K562 (cell line): ENCODE measurements around the gene SOWAHA. TPM values are rescaled to one million over a fixed set of nuclear protein-coding genes. Genes with fewer than 3 reads are reported as not detected.

Experiments
- GATAD2A ChIP-seq: fragments of 450-650 bp; IDR thresholded peaks from 2 replicates; pipeline ENCODE4 v1.6.1; 2017
- HIVEP1 ChIP-seq: fragments of 250-450 bp; sonication (Bioruptor Pico); IDR thresholded peaks from 2 replicates; pipeline ENCODE4 v1.4.0; 2020; ENCODE audit warnings: mild to moderate bottlenecking
- MED1 ChIP-seq: sonication (generic); formaldehyde crosslinking; IDR thresholded peaks from 2 replicates; pipeline ENCODE4 v1.8.1; 2023; ENCODE audit warnings: missing genetic modification reagents, borderline replicate concordance
- MYBL2 ChIP-seq, 2 experiments: fragments of 450-650 bp in 1 of 2; sonication (generic) in 1 of 2; formaldehyde crosslinking in 1 of 2; IDR thresholded peaks; 2 replicates each; pipeline versions ENCODE4 v1.6.1 to v1.8.1; 2017 to 2022; ENCODE audit warnings: borderline replicate concordance in 1 of 2, inconsistent platforms in 1 of 2, low read depth in 1 of 2, mild to moderate bottlenecking in 1 of 2, missing genetic modification reagents in 1 of 2, moderate library complexity in 1 of 2
- NBN ChIP-seq: fragments of 450-650 bp; IDR thresholded peaks from 2 replicates; pipeline ENCODE4 v1.6.1; 2016; ENCODE audit warnings: low read depth, mild to moderate bottlenecking
- RBM14 ChIP-seq: fragments of 200-400 bp; formaldehyde crosslinking; IDR thresholded peaks from 2 replicates; pipeline ENCODE4 v1.6.1; 2018; ENCODE audit warnings: low read depth, mild to moderate bottlenecking, low read length, moderate library complexity, borderline replicate concordance; ENCODE audit not compliant: insufficient read depth
- RFX7 ChIP-seq: fragments of 250-450 bp; sonication (Bioruptor Pico); IDR thresholded peaks from 2 replicates; pipeline ENCODE4 v1.5.1; 2021; ENCODE audit warnings: mild to moderate bottlenecking
- SIN3B ChIP-seq: fragments of 450-650 bp; IDR thresholded peaks from 2 replicates; pipeline ENCODE4 v1.6.1; 2017; ENCODE audit warnings: low read depth, mild to moderate bottlenecking, moderate library complexity
- SMAD4 ChIP-seq: fragments of 250-450 bp; sonication (Bioruptor Pico); conservative IDR thresholded peaks from 2 replicates; pipeline ENCODE4 v1.8.0; 2021; ENCODE audit warnings: inconsistent platforms, mild to moderate bottlenecking, moderate library complexity
- SREBF2 ChIP-seq: sonication (generic); formaldehyde crosslinking; IDR thresholded peaks from 2 replicates; pipeline ENCODE4 v1.4.0; 2020; ENCODE audit warnings: mild to moderate bottlenecking, missing genetic modification reagents
- STAT5B ChIP-seq: fragments of 250-450 bp; sonication (Bioruptor Pico); IDR thresholded peaks from 2 replicates; pipeline ENCODE4 v1.8.0; 2021; ENCODE audit warnings: mild to moderate bottlenecking, inconsistent platforms
- TEAD2 ChIP-seq: fragments of 450-650 bp; IDR thresholded peaks from 2 replicates; pipeline ENCODE4 v1.6.1; 2016; ENCODE audit warnings: missing genetic modification characterization, control low read depth, missing compliant biosample characterization
- ZNF121 ChIP-seq: sonication (generic); formaldehyde crosslinking; conservative IDR thresholded peaks from 2 replicates; pipeline ENCODE4 v1.8.0; 2022; ENCODE audit warnings: missing genetic modification reagents
- ZNF175 ChIP-seq: fragments of 200-800 bp; sonication (Bioruptor generic); IDR thresholded peaks from 2 replicates; pipeline ENCODE4 v1.6.1; 2016; ENCODE audit warnings: low read depth, mild to moderate bottlenecking, missing genetic modification characterization, missing compliant biosample characterization
- polyA plus RNA-seq, 8 experiments: library from polyadenylated mRNA; depleted of rRNA in 4 of 8; stranded (reverse) in 5 of 8; unstranded in 3 of 8; fragments of >200 nt; fragmentation: Nextera tagmentation in 2 of 8; fragmentation: Illumina TruSeq in 1 of 8; extraction: Ambion mirVana in 2 of 8; extraction: Trizol in 1 of 8; gene quantifications; 2 replicates each; pipeline versions ENCODE4 v1.2.1 to v1.2.3, GENCODE V29; 2011 to 2014; ENCODE audit warnings: inconsistent platforms in 1 of 8, missing spikeins in 1 of 8
- total RNA-seq, 7 experiments: library from RNA; depleted of rRNA in 6 of 7; stranded (reverse); fragments of >200 nt in 6 of 7; fragmentation: Illumina TruSeq in 2 of 7; extraction: Trizol in 2 of 7; gene quantifications; 2 replicates each; pipeline versions ENCODE4 v1.2.1 to v1.2.3, GENCODE V29; 2011 to 2021; ENCODE audit warnings: low replicate concordance in 1 of 7
- TF ChIP-seq, protein P1 (sequence below): sonication (generic); formaldehyde crosslinking; IDR thresholded peaks from 2 replicates; pipeline ENCODE4 v1.9.0; 2022; ENCODE audit warnings: mild to moderate bottlenecking, missing genetic modification reagents
- TF ChIP-seq, protein P2 (sequence below), 2 experiments: fragments of 450-650 bp in 1 of 2; sonication (generic) in 1 of 2; formaldehyde crosslinking in 1 of 2; IDR thresholded peaks; 2 replicates each; pipeline versions ENCODE4 v1.7.1 to v1.9.0; 2016 to 2022; ENCODE audit warnings: inconsistent platforms in 1 of 2, mild to moderate bottlenecking in 1 of 2, missing genetic modification reagents in 1 of 2
- TF ChIP-seq, protein P3 (sequence below): IDR thresholded peaks from 2 replicates; pipeline ENCODE4 v1.6.1; 2014; ENCODE audit warnings: antibody characterized with exemption

SOWAHA gene
- total and polyA plus RNA-seq, 9 of the 15 experiments (the other 6 are each of a cell fraction or from before 2014, with no cell fraction given) = not detected

DNA sequence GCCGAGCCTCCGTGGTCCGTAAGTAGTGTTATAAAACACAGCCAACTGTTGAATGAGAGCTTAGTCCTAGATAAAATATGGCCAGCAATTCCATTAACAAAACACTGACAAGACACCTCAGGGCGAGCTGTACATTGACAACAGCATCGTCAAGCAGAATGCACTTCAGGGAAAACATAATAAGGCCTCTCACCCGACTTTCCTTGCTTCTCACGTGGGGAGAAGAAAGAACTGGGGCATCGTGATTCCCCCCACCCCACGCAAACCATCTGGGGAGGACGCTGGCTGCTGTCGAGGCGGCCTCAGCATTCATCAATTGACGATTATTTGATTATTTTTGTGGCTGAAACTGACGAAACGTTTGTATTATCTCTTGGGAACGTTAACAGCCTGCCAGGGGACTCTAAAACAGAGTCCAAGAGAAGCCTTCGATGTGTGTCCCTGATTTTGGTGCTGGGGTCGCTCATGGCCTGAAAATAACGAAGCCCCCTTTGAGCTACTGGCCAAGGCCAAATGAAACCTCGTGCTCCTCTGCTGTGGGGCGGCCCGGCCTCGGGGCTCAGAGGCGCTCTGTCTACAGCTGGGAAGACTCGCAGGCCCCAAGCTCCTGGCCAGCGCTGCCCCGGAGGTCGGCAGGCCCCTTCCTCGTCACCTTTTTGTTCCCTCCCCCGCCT is 52.7 kb downstream of the SOWAHA start (continued):
- TF ChIP-seq, protein P1, sequence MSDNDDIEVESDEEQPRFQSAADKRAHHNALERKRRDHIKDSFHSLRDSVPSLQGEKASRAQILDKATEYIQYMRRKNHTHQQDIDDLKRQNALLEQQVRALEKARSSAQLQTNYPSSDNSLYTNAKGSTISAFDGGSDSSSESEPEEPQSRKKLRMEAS (CRISPR knock-in tag) = peak; percentile 89
- TF ChIP-seq MYBL2 (IDR thresholded peaks at IDR 0.05; ENCODE audit: low read depth) (no peak), MYBL2 (CRISPR knock-in tag; IDR thresholded peaks at IDR 0.05; ENCODE audit: borderline replicate concordance) (no peak), MED1 (CRISPR knock-in tag) (no peak), HIVEP1 (CRISPR knock-in tag) (no peak), SIN3B (no peak), SMAD4 (CRISPR knock-in tag) (peak; percentile 88), RFX7 (CRISPR knock-in tag) (no peak), ZNF175 (CRISPR knock-in tag) (peak; percentile 78; the same call in 1 of the 2 replicates), GATAD2A (0 out of 2 replicates have a peak, but pooled peaks have one; percentile 20), SREBF2 (no peak), ZNF121 (CRISPR knock-in tag) (no peak), STAT5B (CRISPR knock-in tag) (no peak), RBM14 (no peak), NBN (no peak; the same call in 1 of the 2 replicates), TEAD2 (tag) (no peak)
- TF ChIP-seq, protein P2, sequence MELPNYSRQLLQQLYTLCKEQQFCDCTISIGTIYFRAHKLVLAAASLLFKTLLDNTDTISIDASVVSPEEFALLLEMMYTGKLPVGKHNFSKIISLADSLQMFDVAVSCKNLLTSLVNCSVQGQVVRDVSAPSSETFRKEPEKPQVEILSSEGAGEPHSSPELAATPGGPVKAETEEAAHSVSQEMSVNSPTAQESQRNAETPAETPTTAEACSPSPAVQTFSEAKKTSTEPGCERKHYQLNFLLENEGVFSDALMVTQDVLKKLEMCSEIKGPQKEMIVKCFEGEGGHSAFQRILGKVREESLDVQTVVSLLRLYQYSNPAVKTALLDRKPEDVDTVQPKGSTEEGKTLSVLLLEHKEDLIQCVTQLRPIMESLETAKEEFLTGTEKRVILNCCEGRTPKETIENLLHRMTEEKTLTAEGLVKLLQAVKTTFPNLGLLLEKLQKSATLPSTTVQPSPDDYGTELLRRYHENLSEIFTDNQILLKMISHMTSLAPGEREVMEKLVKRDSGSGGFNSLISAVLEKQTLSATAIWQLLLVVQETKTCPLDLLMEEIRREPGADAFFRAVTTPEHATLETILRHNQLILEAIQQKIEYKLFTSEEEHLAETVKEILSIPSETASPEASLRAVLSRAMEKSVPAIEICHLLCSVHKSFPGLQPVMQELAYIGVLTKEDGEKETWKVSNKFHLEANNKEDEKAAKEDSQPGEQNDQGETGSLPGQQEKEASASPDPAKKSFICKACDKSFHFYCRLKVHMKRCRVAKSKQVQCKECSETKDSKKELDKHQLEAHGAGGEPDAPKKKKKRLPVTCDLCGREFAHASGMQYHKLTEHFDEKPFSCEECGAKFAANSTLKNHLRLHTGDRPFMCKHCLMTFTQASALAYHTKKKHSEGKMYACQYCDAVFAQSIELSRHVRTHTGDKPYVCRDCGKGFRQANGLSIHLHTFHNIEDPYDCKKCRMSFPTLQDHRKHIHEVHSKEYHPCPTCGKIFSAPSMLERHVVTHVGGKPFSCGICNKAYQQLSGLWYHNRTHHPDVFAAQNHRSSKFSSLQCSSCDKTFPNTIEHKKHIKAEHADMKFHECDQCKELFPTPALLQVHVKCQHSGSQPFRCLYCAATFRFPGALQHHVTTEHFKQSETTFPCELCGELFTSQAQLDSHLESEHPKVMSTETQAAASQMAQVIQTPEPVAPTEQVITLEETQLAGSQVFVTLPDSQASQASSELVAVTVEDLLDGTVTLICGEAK (IDR thresholded peaks at IDR 0.05) = no peak
- TF ChIP-seq, protein P2 (CRISPR knock-in tag; IDR thresholded peaks at IDR 0.05) = no peak
- TF ChIP-seq, protein P3, sequence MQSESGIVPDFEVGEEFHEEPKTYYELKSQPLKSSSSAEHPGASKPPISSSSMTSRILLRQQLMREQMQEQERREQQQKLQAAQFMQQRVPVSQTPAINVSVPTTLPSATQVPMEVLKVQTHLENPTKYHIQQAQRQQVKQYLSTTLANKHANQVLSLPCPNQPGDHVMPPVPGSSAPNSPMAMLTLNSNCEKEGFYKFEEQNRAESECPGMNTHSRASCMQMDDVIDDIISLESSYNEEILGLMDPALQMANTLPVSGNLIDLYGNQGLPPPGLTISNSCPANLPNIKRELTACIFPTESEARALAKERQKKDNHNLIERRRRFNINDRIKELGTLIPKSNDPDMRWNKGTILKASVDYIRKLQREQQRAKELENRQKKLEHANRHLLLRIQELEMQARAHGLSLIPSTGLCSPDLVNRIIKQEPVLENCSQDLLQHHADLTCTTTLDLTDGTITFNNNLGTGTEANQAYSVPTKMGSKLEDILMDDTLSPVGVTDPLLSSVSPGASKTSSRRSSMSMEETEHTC = no peak
